Neural cell (in vitro differentiated cells): ENCODE measurements around the gene CHST11.

Source experiments
- MXI1 ChIP-seq: fragments of 450-650 bp; conservative IDR thresholded peaks from 2 replicates; pipeline ENCODE4 v1.6.1; 2014; ENCODE audit warnings: antibody characterized with exemption, mild to moderate bottlenecking; ENCODE audit not compliant: poor library complexity, severe bottlenecking
- RAD21 ChIP-seq: fragments of 450-650 bp; conservative IDR thresholded peaks from 2 replicates; pipeline ENCODE4 v1.6.1; 2014; ENCODE audit warnings: antibody characterized with exemption, mild to moderate bottlenecking, moderate library complexity

- TF ChIP-seq MXI1 (no peak), RAD21 (no peak)
These were observed 121.7 kb downstream of the CHST11 start for GRCh38 chr12:104578453-104578852.
